GM23338 (cell line): ENCODE data around the gene OR52D1. TPM values are rescaled to one million over a fixed set of nuclear protein-coding genes. Genes with fewer than 3 reads are reported as not detected.

Experiments used
- ATAC-seq: fragments of 200-7000 bp; cut with Tn5 transposase; 3 replicates; pipeline ENCODE4 v1.9.1; 2020
- DNase-seq: peaks from one replicate; pipeline ENCODE4 v3.0.0-alpha.2; 2015; ENCODE audit warnings: low spot score
- H2AFZ ChIP-seq: fragments of 200-600 bp; sonication (generic); 2 replicates; pipeline ENCODE4 v1.8.0; 2016; ENCODE audit warnings: antibody characterized with exemption, mild to moderate bottlenecking, moderate library complexity
- H3F3A ChIP-seq: fragments of 200-600 bp; sonication (generic); replicated peaks from 2 replicates; pipeline ENCODE4 v1.8.0; 2017; ENCODE audit warnings: antibody characterized with exemption, mixed run types, low read depth
- H3K27ac ChIP-seq: fragments of 200-600 bp; sonication (generic); 2 replicates; pipeline ENCODE4 v1.6.1; 2016; ENCODE audit warnings: low read depth
- H3K27me3 ChIP-seq: fragments of 200-600 bp; sonication (generic); 2 replicates; pipeline ENCODE4 v1.8.0; 2016; ENCODE audit warnings: mild to moderate bottlenecking, mixed run types, moderate library complexity; ENCODE audit not compliant: insufficient read depth
- H3K36me3 ChIP-seq: fragments of 200-600 bp; sonication (generic); 2 replicates; pipeline ENCODE4 v1.8.0; 2016; ENCODE audit warnings: mild to moderate bottlenecking; ENCODE audit not compliant: insufficient read depth
- H3K4me1 ChIP-seq: fragments of 200-600 bp; sonication (generic); 2 replicates; pipeline ENCODE4 v1.8.0; 2016; ENCODE audit warnings: mild to moderate bottlenecking, moderate library complexity; ENCODE audit not compliant: insufficient read depth
- H3K4me2 ChIP-seq: fragments of 200-600 bp; sonication (generic); 2 replicates; pipeline ENCODE4 v1.7.1; 2017; ENCODE audit warnings: mixed run types
- H3K4me3 ChIP-seq: fragments of 200-600 bp; sonication (generic); 2 replicates; pipeline ENCODE4 v1.6.1; 2016; ENCODE audit warnings: mixed run types
- H3K79me2 ChIP-seq: fragments of 200-600 bp; sonication (generic); replicated peaks from 2 replicates; pipeline ENCODE4 v1.8.0; 2017; ENCODE audit warnings: mild to moderate bottlenecking; ENCODE audit not compliant: insufficient read depth
- H3K9me2 ChIP-seq: fragments of 200-600 bp; sonication (generic); 2 replicates; pipeline ENCODE4 v1.8.0; 2017; ENCODE audit not compliant: insufficient read depth
- H4K20me1 ChIP-seq: fragments of 200-600 bp; sonication (generic); replicated peaks from 2 replicates; pipeline ENCODE4 v1.8.0; 2017; ENCODE audit warnings: mild to moderate bottlenecking; ENCODE audit not compliant: insufficient read depth
- H3K27ac Mint-ChIP-seq: 2 replicates; pipeline ENCODE4 v1.8.0; 2020; ENCODE audit warnings: inconsistent platforms, mild to moderate bottlenecking, moderate library complexity, mixed read lengths
- H3K27me3 Mint-ChIP-seq: 3 replicates; pipeline ENCODE4 v1.8.0; 2022; ENCODE audit warnings: low read depth, mild to moderate bottlenecking, moderate library complexity, mixed read lengths, inconsistent platforms; ENCODE audit not compliant: insufficient read depth, poor library complexity
- H3K36me3 Mint-ChIP-seq: 3 replicates; pipeline ENCODE4 v1.8.0; 2021; ENCODE audit warnings: low read depth, mild to moderate bottlenecking, inconsistent platforms, moderate library complexity, mixed read lengths
- H3K4me1 Mint-ChIP-seq: 3 replicates; pipeline ENCODE4 v1.8.0; 2020; ENCODE audit warnings: mild to moderate bottlenecking, inconsistent platforms, mixed read lengths
- H3K4me3 Mint-ChIP-seq: 3 replicates; pipeline ENCODE4 v1.8.0; 2021; ENCODE audit warnings: moderate library complexity, mild to moderate bottlenecking, inconsistent platforms, mixed read lengths
- H3K9me3 Mint-ChIP-seq: 3 replicates; pipeline ENCODE4 v1.8.0; 2020; ENCODE audit warnings: moderate library complexity, mild to moderate bottlenecking, inconsistent platforms, mixed read lengths
- CREB1 ChIP-seq: fragments of 250-450 bp; sonication (Bioruptor Pico); IDR thresholded peaks from 2 replicates; pipeline ENCODE4 v1.5.0; 2020; ENCODE audit warnings: low read depth, mild to moderate bottlenecking, moderate library complexity
- EZH2 ChIP-seq: fragments of 200-600 bp; sonication (generic); IDR thresholded peaks from one replicate; pipeline ENCODE4 v1.8.0; 2017; ENCODE audit warnings: antibody characterized with exemption, mild to moderate bottlenecking, low read depth; ENCODE audit not compliant: unreplicated experiment
- EZH2phosphoT487 ChIP-seq: fragments of 200-600 bp; sonication (generic); IDR thresholded peaks from one replicate; pipeline ENCODE4 v1.8.1; 2018; ENCODE audit warnings: antibody characterized with exemption; ENCODE audit not compliant: unreplicated experiment
- JUNB ChIP-seq: IDR thresholded peaks from one replicate; pipeline ENCODE4 v1.6.1; 2016; ENCODE audit warnings: antibody characterized with exemption; ENCODE audit not compliant: unreplicated experiment
- NANOG ChIP-seq: IDR thresholded peaks from 2 replicates; pipeline ENCODE4 v1.6.1; 2016; ENCODE audit warnings: antibody characterized with exemption, borderline replicate concordance
- POLR2AphosphoS5 ChIP-seq: IDR thresholded peaks from 2 replicates; pipeline ENCODE4 v1.6.1; 2016; ENCODE audit warnings: antibody characterized with exemption, low read depth
- STAT1 ChIP-seq: IDR thresholded peaks from one replicate; pipeline ENCODE4 v1.6.1; 2016; ENCODE audit warnings: antibody characterized with exemption; ENCODE audit not compliant: unreplicated experiment
- ZNF114 ChIP-seq: fragments of 250-450 bp; sonication (Bioruptor Pico); IDR thresholded peaks from 2 replicates; pipeline ENCODE4 v1.5.0; 2020; ENCODE audit warnings: mild to moderate bottlenecking, moderate library complexity
- ZNF331 ChIP-seq: fragments of 250-450 bp; sonication (Bioruptor Pico); IDR thresholded peaks from 2 replicates; pipeline ENCODE4 v1.5.0; 2020; ENCODE audit warnings: low read depth, mild to moderate bottlenecking, moderate library complexity
- polyA plus RNA-seq: library from polyadenylated mRNA; unstranded; fragments of >200 nt; fragmentation: Nextera tagmentation; extraction: Ambion mirVana; gene quantifications from 2 replicates; pipeline ENCODE4 v1.2.1, GENCODE V29; 2016
- total RNA-seq: library from RNA; depleted of rRNA; stranded (reverse); fragments of >200 nt; shearing (Covaris generic); gene quantifications from 2 replicates; pipeline ENCODE4 v1.2.3, GENCODE V29; 2014
- TF ChIP-seq, protein P1 (sequence below): IDR thresholded peaks from one replicate; pipeline ENCODE4 v1.6.1; 2018; ENCODE audit warnings: antibody characterized with exemption; ENCODE audit not compliant: unreplicated experiment
- TF ChIP-seq, protein P2 (sequence below), 2 experiments: fragments of 200-600 bp in 1 of 2; sonication (generic) in 1 of 2; conservative IDR thresholded peaks; 2 replicates each; pipeline versions ENCODE4 v1.5.1 to v1.6.1; 2016 to 2017; ENCODE audit warnings: antibody characterized with exemption in 2 of 2, low read depth in 2 of 2, mild to moderate bottlenecking in 2 of 2, moderate library complexity in 1 of 2
- TF ChIP-seq, protein P3 (sequence below): IDR thresholded peaks from 2 replicates; pipeline ENCODE4 v1.6.1; 2016; ENCODE audit warnings: antibody characterized with exemption

Gene OR52D1
- total and polyA plus RNA-seq, 2 experiments from 2014 or later: not detected

DNA sequence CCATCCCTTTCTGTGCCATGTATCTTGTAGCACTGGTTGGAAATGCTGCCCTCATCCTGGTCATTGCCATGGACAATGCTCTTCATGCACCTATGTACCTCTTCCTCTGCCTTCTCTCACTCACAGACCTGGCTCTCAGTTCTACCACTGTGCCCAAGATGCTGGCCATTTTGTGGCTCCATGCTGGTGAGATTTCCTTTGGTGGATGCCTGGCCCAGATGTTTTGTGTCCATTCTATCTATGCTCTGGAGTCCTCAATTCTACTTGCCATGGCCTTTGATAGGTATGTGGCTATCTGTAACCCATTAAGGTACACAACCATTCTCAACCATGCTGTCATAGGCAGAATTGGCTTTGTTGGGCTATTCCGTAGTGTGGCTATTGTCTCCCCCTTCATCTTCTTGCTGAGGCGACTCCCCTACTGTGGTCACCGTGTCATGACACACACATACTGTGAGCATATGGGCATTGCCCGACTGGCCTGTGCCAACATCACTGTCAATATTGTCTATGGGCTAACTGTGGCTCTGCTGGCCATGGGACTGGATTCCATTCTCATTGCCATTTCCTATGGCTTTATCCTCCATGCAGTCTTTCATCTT lies 414 bp downstream of the OR52D1 start:
- no peak for TF ChIP-seq STAT1
- no peak for TF ChIP-seq POLR2AphosphoS5
- no peak for TF ChIP-seq EZH2
- no peak for TF ChIP-seq EZH2phosphoT487
- TF ChIP-seq NANOG: no peak
- TF ChIP-seq, protein P1, sequence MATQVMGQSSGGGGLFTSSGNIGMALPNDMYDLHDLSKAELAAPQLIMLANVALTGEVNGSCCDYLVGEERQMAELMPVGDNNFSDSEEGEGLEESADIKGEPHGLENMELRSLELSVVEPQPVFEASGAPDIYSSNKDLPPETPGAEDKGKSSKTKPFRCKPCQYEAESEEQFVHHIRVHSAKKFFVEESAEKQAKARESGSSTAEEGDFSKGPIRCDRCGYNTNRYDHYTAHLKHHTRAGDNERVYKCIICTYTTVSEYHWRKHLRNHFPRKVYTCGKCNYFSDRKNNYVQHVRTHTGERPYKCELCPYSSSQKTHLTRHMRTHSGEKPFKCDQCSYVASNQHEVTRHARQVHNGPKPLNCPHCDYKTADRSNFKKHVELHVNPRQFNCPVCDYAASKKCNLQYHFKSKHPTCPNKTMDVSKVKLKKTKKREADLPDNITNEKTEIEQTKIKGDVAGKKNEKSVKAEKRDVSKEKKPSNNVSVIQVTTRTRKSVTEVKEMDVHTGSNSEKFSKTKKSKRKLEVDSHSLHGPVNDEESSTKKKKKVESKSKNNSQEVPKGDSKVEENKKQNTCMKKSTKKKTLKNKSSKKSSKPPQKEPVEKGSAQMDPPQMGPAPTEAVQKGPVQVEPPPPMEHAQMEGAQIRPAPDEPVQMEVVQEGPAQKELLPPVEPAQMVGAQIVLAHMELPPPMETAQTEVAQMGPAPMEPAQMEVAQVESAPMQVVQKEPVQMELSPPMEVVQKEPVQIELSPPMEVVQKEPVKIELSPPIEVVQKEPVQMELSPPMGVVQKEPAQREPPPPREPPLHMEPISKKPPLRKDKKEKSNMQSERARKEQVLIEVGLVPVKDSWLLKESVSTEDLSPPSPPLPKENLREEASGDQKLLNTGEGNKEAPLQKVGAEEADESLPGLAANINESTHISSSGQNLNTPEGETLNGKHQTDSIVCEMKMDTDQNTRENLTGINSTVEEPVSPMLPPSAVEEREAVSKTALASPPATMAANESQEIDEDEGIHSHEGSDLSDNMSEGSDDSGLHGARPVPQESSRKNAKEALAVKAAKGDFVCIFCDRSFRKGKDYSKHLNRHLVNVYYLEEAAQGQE: no peak
- no peak for TF ChIP-seq JUNB
- TF ChIP-seq ZNF114 (CRISPR knock-in tag): no peak
- TF ChIP-seq, protein P2, sequence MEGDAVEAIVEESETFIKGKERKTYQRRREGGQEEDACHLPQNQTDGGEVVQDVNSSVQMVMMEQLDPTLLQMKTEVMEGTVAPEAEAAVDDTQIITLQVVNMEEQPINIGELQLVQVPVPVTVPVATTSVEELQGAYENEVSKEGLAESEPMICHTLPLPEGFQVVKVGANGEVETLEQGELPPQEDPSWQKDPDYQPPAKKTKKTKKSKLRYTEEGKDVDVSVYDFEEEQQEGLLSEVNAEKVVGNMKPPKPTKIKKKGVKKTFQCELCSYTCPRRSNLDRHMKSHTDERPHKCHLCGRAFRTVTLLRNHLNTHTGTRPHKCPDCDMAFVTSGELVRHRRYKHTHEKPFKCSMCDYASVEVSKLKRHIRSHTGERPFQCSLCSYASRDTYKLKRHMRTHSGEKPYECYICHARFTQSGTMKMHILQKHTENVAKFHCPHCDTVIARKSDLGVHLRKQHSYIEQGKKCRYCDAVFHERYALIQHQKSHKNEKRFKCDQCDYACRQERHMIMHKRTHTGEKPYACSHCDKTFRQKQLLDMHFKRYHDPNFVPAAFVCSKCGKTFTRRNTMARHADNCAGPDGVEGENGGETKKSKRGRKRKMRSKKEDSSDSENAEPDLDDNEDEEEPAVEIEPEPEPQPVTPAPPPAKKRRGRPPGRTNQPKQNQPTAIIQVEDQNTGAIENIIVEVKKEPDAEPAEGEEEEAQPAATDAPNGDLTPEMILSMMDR (conservative IDR thresholded peaks at IDR 0.05; ENCODE audit: low read depth in 2 of 2): no peak
- TF ChIP-seq, protein P3, sequence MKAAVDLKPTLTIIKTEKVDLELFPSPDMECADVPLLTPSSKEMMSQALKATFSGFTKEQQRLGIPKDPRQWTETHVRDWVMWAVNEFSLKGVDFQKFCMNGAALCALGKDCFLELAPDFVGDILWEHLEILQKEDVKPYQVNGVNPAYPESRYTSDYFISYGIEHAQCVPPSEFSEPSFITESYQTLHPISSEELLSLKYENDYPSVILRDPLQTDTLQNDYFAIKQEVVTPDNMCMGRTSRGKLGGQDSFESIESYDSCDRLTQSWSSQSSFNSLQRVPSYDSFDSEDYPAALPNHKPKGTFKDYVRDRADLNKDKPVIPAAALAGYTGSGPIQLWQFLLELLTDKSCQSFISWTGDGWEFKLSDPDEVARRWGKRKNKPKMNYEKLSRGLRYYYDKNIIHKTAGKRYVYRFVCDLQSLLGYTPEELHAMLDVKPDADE: no peak
- TF ChIP-seq ZNF331 (CRISPR knock-in tag): no peak
- no peak for TF ChIP-seq CREB1
- Histone ChIP-seq H4K20me1 (no peaks in the 10 kb centered on the region), H3K36me3 (no peaks in the 10 kb centered on the region), H3K79me2 (no peaks in the 10 kb centered on the region), H2AFZ (no peak overlapping the region), H3K4me3 (no peak overlapping the region), H3K4me2 (no peak overlapping the region), H3K9me2 (peaks cover 3% of the 10 kb centered on the region; the same call in 1 of the 2 replicates), H3F3A (no peaks in the 10 kb centered on the region), H3K27me3 (no peaks in the 10 kb centered on the region), H3K27ac (no peak overlapping the region), H3K4me1 (no peaks in the 10 kb centered on the region)
- Mint-ChIP-seq H3K27ac (no peak overlapping the region), H3K9me3 (no peaks in the 10 kb centered on the region), H3K27me3 (peaks cover under 1% of the 10 kb centered on the region), H3K4me3 (no peak overlapping the region), H3K36me3 (no peaks in the 10 kb centered on the region), H3K4me1 (no peaks in the 10 kb centered on the region)
- DNase-seq (no peak), ATAC-seq (no peak)
